GM19467 (cell line): ENCODE measurements around the gene TMEM219.

Source experiments
- ATAC-seq: cut with Tn5 transposase; IDR thresholded peaks from one replicate; pipeline ENCODE4 v1.9.1; 2021; ENCODE audit warnings: mild to moderate bottlenecking, moderate library complexity; ENCODE audit not compliant: unreplicated experiment

The TMEM219 gene

DNA sequence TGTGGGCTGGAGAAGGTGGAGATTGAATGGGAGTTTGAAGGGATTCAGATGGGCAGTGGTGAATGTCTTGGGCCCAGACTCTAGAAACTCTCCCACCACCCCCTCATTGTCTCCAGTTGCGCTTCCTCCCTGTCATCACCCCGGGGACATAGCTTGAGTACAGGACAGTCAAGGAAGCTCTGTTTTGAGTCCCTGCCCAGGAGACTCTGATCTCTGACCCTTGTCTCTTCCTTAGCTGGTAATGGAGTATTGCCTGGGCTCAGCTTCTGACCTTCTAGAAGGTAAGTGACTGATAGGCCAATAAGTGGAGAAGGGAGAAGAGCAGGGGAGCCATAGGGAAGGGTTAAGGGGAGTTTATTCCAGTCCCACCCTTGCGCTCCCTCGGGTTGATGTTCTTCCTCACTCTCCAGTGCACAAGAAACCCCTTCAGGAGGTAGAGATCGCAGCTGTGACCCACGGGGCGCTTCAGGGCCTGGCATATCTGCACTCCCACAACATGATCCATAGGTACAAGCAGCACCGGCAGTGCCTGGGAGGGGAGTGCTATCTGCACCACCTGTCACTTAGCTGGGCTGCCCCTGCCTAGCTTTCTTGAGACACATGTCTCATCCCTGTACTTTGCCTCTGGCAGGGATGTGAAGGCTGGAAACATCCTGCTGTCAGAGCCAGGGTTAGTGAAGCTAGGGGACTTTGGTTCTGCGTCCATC is 16.8 kb downstream of the TMEM219 start:
- ATAC-seq: no peak

- ATAC-seq: no peak
These were observed 20.9 kb downstream of the TMEM219 start for GRCh38 chr16:29982560-29983419.

DNA sequence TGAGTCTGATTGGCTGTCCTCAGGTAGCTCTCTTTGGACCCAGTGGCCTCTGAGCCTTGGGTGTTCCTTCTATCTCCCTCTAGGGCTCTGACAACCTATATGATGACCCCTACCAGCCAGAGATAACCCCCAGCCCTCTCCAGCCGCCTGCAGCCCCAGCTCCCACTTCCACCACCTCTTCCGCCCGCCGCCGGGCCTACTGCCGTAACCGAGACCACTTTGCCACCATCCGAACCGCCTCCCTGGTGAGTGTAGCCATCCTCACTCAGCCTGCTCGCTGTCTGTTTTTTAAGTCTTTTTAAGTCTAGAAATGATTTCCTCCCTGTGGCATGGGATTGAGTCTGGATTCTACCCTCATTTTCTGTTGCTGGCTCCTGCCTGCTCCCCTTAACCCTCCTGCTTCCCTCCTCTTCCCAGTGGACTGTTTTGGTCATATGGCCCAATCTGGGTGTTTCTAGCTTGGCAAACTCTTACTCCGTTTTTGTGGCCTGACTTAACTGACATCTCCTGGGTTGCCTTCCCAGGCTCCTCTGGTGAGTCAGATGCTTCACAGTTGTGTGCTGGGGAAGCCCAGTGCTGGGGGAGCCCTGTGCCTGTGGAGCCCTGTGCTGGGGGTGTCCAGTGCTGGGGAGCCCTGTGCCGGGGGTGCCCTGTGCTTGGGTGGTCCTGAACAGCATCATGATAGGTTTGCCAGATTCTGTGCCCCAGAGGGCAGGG is 21.7 kb downstream of the TMEM219 start:
- ATAC-seq: no peak

GRCh38 chr16:29984137-29984763 is 22.4 kb downstream of the TMEM219 start:
- no peak for ATAC-seq

DNA sequence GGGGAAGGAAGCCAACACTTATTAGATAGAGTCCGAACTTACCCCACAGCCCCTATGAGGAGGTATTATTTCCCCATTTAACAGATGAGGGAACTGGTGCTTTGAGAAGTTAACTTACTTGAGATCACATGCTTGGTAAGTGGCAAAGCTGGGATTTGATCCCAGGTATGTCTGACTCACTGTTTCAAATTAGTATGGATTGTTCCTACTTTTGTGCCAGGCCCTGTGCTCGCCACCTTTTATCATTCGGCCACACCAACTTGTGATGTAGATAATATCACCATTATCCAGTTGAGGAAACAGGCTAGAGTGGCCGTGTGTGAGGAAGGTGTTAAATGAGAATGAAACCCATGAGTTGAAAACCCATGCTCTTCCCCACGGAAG is 22.9 kb downstream of the TMEM219 start:
- no peak for ATAC-seq

DNA sequence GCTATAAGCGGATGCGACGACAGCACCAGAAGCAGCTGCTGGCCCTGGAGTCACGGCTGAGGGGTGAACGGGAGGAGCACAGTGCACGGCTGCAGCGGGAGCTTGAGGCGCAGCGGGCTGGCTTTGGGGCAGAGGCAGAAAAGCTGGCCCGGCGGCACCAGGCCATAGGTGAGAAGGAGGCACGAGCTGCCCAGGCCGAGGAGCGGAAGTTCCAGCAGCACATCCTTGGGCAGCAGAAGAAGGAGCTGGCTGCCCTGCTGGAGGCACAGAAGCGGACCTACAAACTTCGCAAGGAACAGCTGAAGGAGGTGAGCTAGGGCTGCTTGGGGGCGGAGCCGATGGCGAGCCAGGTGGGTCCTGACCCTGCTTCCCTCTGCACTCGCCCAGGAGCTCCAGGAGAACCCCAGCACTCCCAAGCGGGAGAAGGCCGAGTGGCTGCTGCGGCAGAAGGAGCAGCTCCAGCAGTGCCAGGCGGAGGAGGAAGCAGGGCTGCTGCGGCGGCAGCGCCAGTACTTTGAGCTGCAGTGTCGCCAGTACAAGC is 23.5 kb downstream of the TMEM219 start:
- ATAC-seq: no peak

GRCh38 chr16:29986231-29986630 is 24.4 kb downstream of the TMEM219 start:
- ATAC-seq: no peak

- ATAC-seq: no peak
These were observed 25.1 kb downstream of the TMEM219 start for GRCh38 chr16:29986931-29987330.

DNA sequence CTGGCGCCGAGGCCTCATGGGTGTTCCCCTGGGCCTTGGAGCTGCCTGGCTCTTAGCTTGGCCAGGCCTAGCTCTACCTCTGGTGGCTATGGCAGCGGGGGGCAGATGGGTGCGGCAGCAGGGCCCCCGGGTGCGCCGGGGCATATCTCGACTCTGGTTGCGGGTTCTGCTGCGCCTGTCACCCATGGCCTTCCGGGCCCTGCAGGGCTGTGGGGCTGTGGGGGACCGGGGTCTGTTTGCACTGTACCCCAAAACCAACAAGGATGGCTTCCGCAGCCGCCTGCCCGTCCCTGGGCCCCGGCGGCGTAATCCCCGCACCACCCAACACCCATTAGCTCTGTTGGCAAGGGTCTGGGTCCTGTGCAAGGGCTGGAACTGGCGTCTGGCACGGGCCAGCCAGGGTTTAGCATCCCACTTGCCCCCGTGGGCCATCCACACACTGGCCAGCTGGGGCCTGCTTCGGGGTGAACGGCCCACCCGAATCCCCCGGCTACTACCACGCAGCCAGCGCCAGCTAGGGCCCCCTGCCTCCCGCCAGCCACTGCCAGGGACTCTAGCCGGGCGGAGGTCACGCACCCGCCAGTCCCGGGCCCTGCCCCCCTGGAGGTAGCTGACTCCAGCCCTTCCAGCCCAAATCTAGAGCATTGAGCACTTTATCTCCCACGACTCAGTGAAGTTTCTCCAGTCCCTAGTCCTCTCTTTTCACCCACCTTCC is 25.6 kb downstream of the TMEM219 start:
- no peak for ATAC-seq

GRCh38 chr16:29988346-29989075 is 26.6 kb downstream of the TMEM219 start:
- ATAC-seq: no peak

DNA sequence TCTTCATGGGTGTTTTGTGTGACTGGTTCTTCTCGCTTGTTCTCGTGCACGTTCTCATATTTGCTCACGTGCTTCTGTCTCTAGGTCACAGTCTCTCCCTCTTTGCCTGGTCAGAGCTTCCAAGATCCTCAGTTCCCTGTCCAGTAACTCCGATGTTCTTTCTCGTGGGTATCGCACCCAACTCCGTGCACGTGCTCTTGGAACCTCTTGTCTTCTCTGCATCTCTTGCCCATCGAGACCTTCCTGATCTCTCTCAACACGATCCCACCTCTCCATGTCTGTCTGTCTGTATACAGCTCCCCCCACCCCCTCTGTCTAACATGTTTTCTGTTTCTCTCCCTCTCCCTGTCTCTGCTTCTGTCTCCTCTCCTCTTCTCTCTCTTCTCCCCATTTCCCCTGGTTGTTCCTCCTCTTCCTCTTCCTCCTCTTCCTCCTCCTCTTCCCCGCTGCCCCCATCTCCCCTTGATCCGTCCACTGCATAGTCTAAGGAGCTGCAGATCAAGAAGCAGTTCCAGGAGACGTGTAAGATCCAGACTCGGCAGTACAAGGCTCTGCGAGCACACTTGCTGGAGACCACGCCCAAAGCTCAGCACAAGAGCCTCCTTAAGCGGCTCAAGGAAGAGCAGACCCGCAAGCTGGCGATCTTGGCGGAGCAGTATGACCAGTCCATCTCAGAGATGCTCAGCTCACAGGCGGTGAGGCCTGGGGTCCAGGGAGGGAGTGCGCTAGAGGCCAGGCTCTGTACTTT is 27.4 kb downstream of the TMEM219 start:
- no peak for ATAC-seq

GRCh38 chr16:29990034-29990433 is 28.2 kb downstream of the TMEM219 start:
- no peak for ATAC-seq

GRCh38 chr16:29990883-29991570 is 29.1 kb downstream of the TMEM219 start:
- no peak for ATAC-seq

DNA sequence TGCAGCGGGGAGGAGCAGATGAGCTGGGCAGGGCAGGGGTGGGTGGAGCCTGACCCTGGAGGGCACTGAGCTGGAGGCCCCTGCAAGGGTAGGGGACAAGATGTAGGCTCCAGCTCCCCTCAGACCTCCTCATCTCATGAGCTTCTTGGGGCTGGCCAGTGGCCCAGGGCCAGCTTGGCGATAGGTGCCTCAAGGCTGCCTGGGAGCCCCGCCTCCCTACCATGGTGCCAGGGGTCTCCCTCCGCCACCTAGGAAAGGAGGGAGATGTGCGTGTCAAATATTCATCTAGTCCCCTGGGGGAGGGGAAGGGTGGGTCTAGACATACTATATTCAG is 29.7 kb downstream of the TMEM219 start:
- ATAC-seq: no peak

GRCh38 chr16:29992344-29992967 is 30.6 kb downstream of the TMEM219 start:
- ATAC-seq: no peak

DNA sequence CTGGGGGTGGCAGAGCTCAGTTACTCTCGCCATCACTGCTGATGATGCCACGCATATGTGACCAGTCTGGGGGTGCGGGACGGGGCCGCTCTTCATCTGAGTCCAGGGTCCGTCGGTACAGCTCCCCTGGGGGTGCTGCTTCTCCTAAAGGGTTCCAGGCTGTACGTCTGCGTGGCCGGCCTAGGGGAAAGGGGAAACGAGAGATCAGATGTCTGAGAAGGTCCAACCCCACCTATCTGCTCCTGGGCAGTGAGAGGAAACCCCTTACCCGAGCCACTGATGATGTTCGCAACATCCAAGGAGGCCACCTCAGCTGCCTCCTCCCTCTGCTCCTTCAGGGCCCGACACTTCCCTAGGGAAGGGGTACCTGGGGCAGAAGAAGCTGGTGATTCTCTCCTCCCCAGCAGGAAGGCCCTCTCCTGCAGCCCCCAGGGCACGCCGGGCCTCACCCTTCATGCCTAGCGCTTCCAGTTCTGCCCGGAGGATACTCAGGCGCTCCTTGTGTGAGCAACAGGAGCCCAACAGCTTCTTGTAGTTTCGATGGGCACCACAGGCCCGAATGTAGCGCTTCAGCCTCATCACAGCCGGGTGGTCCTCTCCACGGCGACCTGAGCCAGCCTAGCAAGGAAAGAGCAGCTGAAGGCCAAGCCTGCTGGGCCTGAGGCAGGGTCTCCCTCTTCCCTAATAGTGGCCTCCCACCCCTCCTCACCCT is 31.5 kb downstream of the TMEM219 start:
- ATAC-seq: no peak

DNA sequence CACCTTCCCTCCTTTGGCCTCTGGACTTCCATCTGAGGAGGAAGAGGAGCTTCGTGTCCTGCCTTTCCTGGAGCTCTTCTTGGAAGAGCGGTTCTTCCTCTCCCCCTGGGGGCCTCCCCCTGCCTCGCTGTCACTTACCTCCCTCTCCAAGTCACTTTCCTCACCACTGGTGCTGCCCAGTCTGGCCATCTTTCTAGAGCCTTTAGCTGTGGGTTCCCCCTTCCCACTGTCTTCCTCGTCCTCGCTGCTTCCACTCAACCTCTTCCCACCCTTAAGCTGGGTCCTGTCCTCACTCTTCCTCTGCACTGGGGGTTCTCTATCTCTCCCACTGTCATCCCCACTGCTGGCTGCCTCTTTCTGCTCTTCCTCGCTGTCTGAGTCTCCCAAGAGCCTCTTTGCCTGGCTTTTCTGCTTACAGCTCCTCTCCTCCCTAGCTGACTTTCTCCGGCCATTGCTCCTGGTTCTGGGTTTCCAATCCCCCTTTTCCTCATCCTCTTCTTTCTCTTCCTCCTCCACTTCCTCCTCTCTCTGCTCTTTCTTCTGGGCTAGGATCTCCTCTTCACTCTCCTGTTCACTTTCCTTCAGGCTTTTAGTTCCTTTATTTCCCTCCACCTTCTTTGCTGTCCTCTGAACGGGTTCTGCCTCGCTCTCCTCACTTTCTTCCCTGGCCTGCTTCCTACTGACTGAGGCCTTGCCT is 32.2 kb downstream of the TMEM219 start:
- ATAC-seq: no peak
